Measurements from ENCODE around the gene MAPK10.

GRCh38 chr4:85994576-85994975 is 365.3 kb downstream of the MAPK10 start:
- TF ChIP-seq BHLHE40 (IDR thresholded peaks at IDR 0.05; ENCODE audit: borderline replicate concordance) = no peak
- no peak for TF ChIP-seq ELF4 (IDR thresholded peaks at IDR 0.05)
- TF ChIP-seq FOXA1 (IDR thresholded peaks at IDR 0.05) = no peak
- no peak for TF ChIP-seq NFRKB (IDR thresholded peaks at IDR 0.05)
- no peak for TF ChIP-seq PKNOX1 (IDR thresholded peaks at IDR 0.05)
- TF ChIP-seq ARNT (IDR thresholded peaks at IDR 0.05) = no peak
- no peak for TF ChIP-seq SP1 (IDR thresholded peaks at IDR 0.05)
- no peak for TF ChIP-seq FOXM1 (IDR thresholded peaks at IDR 0.05; ENCODE audit: borderline replicate concordance)
- no peak for TF ChIP-seq TARDBP (IDR thresholded peaks at IDR 0.05)
- TF ChIP-seq HDGF (IDR thresholded peaks at IDR 0.05; ENCODE audit: borderline replicate concordance) = no peak
- no peak for TF ChIP-seq LEF1 (IDR thresholded peaks at IDR 0.05; ENCODE audit: borderline replicate concordance)
- no peak for TF ChIP-seq CTBP1 (IDR thresholded peaks at IDR 0.05; ENCODE audit: borderline replicate concordance)
- no peak for TF ChIP-seq FOXK2 (IDR thresholded peaks at IDR 0.05)
